SK-N-SH (cell line): Measurements from ENCODE around the gene C9orf50. TPM values are rescaled to one million over a fixed set of nuclear protein-coding genes. Genes with fewer than 3 reads are reported as not detected.

Experiments
- CHD2 ChIP-seq: fragments of 150-350 bp; IDR thresholded peaks from 2 replicates; pipeline ENCODE4 v1.6.1; 2018; ENCODE audit warnings: low read length; ENCODE audit not compliant: partially characterized antibody
- EZH2phosphoT487 ChIP-seq: fragments of 200-600 bp; sonication (generic); IDR thresholded peaks from 2 replicates; pipeline ENCODE4 v1.6.1; 2017; ENCODE audit warnings: low read depth, mixed run types, mild to moderate bottlenecking, antibody characterized with exemption, moderate library complexity, borderline replicate concordance
- FOXJ3 ChIP-seq: sonication (generic); formaldehyde crosslinking; IDR thresholded peaks from 2 replicates; pipeline ENCODE4 v1.5.1; 2020; ENCODE audit warnings: mild to moderate bottlenecking, missing genetic modification reagents
- GABPA ChIP-seq: IDR thresholded peaks from 2 replicates; pipeline ENCODE4 v1.4.0; 2012; ENCODE audit warnings: low read depth, mild to moderate bottlenecking
- JUND ChIP-seq: IDR thresholded peaks from 2 replicates; pipeline ENCODE4 v1.4.0; 2012
- NRF1 ChIP-seq: IDR thresholded peaks from 2 replicates; pipeline ENCODE4 v1.6.1; 2012; ENCODE audit warnings: low read depth, mild to moderate bottlenecking, low read length
- RAD21 ChIP-seq: IDR thresholded peaks from 2 replicates; pipeline ENCODE4 v1.6.1; 2012; ENCODE audit warnings: mild to moderate bottlenecking, low read length
- RCOR1 ChIP-seq: fragments of 150-350 bp; IDR thresholded peaks from 2 replicates; pipeline ENCODE4 v1.6.1; 2017; ENCODE audit warnings: antibody characterized with exemption, low read length
- RFX5 ChIP-seq: IDR thresholded peaks from 2 replicates; pipeline ENCODE4 v1.6.1; 2012; ENCODE audit warnings: mild to moderate bottlenecking, improper control_type of control experiment, low read length
- RXRA ChIP-seq: IDR thresholded peaks from 2 replicates; pipeline ENCODE4 v1.4.0; 2012; ENCODE audit warnings: low read depth, mild to moderate bottlenecking, borderline replicate concordance
- SMC3 ChIP-seq: IDR thresholded peaks from 2 replicates; pipeline ENCODE4 v1.6.1; 2012; ENCODE audit warnings: low read depth, low read length, improper control_type of control experiment
- TAF1 ChIP-seq: IDR thresholded peaks from 2 replicates; pipeline ENCODE4 v1.6.1; 2012; ENCODE audit warnings: low read depth, mild to moderate bottlenecking, low read length, moderate library complexity, borderline replicate concordance
- TEAD4 ChIP-seq: IDR thresholded peaks from 2 replicates; pipeline ENCODE4 v1.4.0; 2012; ENCODE audit warnings: mild to moderate bottlenecking, borderline replicate concordance; ENCODE audit not compliant: insufficient read depth
- YY1 ChIP-seq: IDR thresholded peaks from 2 replicates; pipeline ENCODE4 v1.4.0; 2012; ENCODE audit warnings: low read depth, mild to moderate bottlenecking
- polyA plus RNA-seq, 3 experiments: library from polyadenylated mRNA; depleted of rRNA; stranded (reverse); fragments of >200 nt; gene quantifications; 2 replicates each; pipeline ENCODE4 v1.2.3, GENCODE V29; 2012
- TF ChIP-seq, protein P1 (sequence below): IDR thresholded peaks from 2 replicates; pipeline ENCODE4; 2012
- TF ChIP-seq, protein P2 (sequence below): IDR thresholded peaks from 2 replicates; pipeline ENCODE4 v1.6.1; 2012; ENCODE audit warnings: mild to moderate bottlenecking, low read depth, low read length, moderate library complexity
- TF ChIP-seq, protein P3 (sequence below): IDR thresholded peaks from 2 replicates; pipeline ENCODE4 v1.4.0; 2012; ENCODE audit warnings: low read depth, borderline replicate concordance
- TF ChIP-seq, protein P4 (sequence below): IDR thresholded peaks from 2 replicates; pipeline ENCODE4 v1.4.0; 2012; ENCODE audit warnings: low read depth, borderline replicate concordance
- TF ChIP-seq, protein P5 (sequence below): IDR thresholded peaks from 2 replicates; pipeline ENCODE4 v1.4.0; 2012; ENCODE audit warnings: low read depth
- TF ChIP-seq, protein P6 (sequence below): fragments of 200-600 bp; sonication (generic); IDR thresholded peaks from 2 replicates; pipeline ENCODE4 v1.6.1; 2017; ENCODE audit warnings: antibody characterized with exemption, mild to moderate bottlenecking, moderate library complexity

Gene C9orf50
- polyA plus RNA-seq, 1 of the 3 experiments (the other 2 are of a cell fraction): 0.30 TPM

DNA sequence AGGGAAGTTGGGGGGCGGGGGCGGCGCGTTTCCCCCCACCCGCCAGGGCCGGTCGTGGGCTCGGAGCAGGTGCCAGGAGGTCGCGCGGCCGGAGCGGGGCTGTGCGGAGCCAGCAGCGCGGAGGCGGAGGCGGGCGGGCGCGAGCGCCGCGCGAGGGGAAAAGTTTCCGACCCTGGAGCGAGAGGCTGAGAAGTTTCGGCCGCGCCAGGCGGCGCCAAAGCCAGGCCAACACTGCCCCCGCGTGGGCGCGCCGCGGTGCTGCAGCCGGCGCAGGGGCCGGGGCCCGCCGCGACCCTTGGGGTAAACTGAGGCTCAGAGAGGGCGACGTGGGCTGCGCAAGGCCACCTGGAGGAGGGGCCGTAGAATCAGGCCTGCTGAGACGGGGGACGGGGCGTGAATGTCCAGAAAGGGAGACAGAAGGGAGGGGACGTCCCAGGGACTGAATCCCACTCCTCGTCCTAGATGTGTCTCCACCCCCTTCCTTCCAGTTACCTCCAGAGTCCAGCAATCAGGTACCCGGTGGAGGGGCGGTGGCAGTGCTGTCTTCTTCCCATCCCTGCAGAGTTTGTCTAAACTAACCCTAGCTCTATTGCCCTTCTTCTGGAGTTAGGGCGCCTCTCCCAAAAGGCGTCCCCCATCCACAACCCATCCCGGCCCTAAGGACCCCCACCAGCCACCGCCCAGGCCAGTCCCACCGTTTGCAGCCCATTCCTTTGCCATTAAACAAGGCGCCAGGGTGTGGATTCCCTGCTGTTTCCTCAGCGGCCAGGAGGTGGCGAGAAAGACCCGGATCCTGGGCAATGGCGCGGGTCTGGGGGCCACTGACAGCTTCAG lies 10.2 kb downstream of the C9orf50 start (continued):
- TF ChIP-seq, protein P1, sequence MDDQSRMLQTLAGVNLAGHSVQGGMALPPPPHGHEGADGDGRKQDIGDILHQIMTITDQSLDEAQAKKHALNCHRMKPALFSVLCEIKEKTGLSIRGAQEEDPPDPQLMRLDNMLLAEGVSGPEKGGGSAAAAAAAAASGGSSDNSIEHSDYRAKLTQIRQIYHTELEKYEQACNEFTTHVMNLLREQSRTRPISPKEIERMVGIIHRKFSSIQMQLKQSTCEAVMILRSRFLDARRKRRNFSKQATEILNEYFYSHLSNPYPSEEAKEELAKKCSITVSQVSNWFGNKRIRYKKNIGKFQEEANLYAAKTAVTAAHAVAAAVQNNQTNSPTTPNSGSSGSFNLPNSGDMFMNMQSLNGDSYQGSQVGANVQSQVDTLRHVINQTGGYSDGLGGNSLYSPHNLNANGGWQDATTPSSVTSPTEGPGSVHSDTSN: no peak
- TF ChIP-seq RFX5: no peak
- TF ChIP-seq CHD2: no peak
- TF ChIP-seq, protein P2, sequence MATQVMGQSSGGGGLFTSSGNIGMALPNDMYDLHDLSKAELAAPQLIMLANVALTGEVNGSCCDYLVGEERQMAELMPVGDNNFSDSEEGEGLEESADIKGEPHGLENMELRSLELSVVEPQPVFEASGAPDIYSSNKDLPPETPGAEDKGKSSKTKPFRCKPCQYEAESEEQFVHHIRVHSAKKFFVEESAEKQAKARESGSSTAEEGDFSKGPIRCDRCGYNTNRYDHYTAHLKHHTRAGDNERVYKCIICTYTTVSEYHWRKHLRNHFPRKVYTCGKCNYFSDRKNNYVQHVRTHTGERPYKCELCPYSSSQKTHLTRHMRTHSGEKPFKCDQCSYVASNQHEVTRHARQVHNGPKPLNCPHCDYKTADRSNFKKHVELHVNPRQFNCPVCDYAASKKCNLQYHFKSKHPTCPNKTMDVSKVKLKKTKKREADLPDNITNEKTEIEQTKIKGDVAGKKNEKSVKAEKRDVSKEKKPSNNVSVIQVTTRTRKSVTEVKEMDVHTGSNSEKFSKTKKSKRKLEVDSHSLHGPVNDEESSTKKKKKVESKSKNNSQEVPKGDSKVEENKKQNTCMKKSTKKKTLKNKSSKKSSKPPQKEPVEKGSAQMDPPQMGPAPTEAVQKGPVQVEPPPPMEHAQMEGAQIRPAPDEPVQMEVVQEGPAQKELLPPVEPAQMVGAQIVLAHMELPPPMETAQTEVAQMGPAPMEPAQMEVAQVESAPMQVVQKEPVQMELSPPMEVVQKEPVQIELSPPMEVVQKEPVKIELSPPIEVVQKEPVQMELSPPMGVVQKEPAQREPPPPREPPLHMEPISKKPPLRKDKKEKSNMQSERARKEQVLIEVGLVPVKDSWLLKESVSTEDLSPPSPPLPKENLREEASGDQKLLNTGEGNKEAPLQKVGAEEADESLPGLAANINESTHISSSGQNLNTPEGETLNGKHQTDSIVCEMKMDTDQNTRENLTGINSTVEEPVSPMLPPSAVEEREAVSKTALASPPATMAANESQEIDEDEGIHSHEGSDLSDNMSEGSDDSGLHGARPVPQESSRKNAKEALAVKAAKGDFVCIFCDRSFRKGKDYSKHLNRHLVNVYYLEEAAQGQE: no peak
- TF ChIP-seq EZH2phosphoT487: no peak
- TF ChIP-seq NRF1: peak; percentile 41
- TF ChIP-seq RAD21: peak; percentile 90
- no peak for TF ChIP-seq TEAD4
- TF ChIP-seq RCOR1: peak; percentile 69; the same call in 1 of the 2 replicates
- TF ChIP-seq GABPA: no peak
- no peak for TF ChIP-seq JUND
- peak; percentile 63 for TF ChIP-seq TAF1
- peak; percentile 96 for TF ChIP-seq SMC3
- TF ChIP-seq RXRA: no peak
- TF ChIP-seq, protein P3, sequence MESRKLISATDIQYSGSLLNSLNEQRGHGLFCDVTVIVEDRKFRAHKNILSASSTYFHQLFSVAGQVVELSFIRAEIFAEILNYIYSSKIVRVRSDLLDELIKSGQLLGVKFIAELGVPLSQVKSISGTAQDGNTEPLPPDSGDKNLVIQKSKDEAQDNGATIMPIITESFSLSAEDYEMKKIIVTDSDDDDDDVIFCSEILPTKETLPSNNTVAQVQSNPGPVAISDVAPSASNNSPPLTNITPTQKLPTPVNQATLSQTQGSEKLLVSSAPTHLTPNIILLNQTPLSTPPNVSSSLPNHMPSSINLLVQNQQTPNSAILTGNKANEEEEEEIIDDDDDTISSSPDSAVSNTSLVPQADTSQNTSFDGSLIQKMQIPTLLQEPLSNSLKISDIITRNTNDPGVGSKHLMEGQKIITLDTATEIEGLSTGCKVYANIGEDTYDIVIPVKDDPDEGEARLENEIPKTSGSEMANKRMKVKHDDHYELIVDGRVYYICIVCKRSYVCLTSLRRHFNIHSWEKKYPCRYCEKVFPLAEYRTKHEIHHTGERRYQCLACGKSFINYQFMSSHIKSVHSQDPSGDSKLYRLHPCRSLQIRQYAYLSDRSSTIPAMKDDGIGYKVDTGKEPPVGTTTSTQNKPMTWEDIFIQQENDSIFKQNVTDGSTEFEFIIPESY: no peak
- TF ChIP-seq, protein P4, sequence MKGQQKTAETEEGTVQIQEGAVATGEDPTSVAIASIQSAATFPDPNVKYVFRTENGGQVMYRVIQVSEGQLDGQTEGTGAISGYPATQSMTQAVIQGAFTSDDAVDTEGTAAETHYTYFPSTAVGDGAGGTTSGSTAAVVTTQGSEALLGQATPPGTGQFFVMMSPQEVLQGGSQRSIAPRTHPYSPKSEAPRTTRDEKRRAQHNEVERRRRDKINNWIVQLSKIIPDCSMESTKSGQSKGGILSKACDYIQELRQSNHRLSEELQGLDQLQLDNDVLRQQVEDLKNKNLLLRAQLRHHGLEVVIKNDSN: no peak
- TF ChIP-seq FOXJ3 (CRISPR knock-in tag): no peak
- TF ChIP-seq, protein P5, sequence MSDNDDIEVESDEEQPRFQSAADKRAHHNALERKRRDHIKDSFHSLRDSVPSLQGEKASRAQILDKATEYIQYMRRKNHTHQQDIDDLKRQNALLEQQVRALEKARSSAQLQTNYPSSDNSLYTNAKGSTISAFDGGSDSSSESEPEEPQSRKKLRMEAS: no peak
- TF ChIP-seq YY1: peak; percentile 78
- TF ChIP-seq, protein P6, sequence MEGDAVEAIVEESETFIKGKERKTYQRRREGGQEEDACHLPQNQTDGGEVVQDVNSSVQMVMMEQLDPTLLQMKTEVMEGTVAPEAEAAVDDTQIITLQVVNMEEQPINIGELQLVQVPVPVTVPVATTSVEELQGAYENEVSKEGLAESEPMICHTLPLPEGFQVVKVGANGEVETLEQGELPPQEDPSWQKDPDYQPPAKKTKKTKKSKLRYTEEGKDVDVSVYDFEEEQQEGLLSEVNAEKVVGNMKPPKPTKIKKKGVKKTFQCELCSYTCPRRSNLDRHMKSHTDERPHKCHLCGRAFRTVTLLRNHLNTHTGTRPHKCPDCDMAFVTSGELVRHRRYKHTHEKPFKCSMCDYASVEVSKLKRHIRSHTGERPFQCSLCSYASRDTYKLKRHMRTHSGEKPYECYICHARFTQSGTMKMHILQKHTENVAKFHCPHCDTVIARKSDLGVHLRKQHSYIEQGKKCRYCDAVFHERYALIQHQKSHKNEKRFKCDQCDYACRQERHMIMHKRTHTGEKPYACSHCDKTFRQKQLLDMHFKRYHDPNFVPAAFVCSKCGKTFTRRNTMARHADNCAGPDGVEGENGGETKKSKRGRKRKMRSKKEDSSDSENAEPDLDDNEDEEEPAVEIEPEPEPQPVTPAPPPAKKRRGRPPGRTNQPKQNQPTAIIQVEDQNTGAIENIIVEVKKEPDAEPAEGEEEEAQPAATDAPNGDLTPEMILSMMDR: peak; percentile 87
